Fibroblast of skin of scalp (primary cell): ENCODE data around the gene MYH13.
"Not testable (repeated sequence)": the region's sequence is repeated elsewhere in the genome, so short reads cannot be mapped to it uniquely, and the experiment has no call there.

Experiments used
- DNase-seq: peaks from one replicate; pipeline ENCODE4 v3.0.0-alpha.2; 2013

Gene MYH13

GRCh38 chr17:10295728-10296343, 77.0 kb downstream of the MYH13 start:
- DNase-seq, result peak; percentile 75

DNA sequence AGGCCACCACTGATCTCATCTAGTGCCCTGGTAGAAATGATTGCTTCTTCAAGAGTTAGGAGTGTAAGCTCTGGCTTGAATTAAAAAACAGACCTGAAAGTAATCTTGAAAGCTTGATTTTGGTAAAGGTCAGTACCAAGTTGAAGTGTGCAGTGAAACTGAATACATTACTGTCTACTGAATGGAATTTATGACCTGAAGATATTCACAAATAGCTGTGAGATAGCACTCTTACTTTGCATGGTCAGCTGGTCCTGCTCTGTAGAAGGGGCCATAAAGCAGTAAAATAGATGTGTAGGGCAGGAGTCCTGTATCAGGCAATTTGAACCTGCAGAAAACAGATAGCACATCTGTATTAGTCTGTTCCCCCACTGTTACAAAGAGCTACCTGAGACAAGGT, 78.6 kb downstream of the MYH13 start:
- DNase-seq, result no peak

DNA sequence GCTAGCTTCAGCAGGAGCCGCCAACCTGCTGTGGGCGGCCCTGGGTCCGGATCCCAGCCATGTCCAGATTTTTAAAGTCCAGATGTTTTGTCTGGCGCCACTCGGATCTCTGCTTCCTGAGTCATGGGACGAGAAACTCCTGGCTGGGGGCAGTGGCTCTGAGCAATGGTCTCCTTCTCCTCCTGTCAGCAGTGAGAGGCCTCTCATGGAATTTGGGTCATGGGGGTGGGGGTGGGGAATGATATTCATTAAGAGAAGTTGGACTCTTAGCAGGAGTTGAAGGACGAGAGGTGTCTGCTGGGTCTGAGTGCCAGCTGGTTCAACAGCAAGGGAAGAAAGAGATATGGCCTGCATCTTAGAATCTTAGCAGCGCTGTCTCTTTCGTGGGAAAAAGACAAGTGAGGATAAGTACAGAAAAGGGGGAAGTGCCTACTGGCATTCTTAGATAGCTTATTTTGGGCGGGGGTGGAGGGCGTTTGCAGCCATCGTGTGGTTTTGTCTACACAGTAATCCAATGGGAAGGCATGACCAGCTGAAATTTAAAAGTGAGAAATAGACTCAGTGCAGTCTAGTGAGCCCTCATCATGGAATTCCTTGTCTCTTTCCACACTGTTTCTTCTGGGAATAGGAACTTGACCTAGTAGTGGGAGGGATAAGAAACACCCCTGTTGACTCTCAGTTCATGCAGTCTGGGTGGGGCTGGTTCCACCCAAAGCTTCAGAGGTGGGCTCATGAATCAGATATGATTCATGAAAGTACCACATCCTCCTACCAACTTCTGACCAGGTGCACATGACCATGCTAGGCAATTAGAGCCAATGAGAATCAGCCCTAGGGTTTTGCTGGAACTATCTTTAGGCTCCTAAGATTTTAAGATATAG, 80.5 kb downstream of the MYH13 start:
- DNase-seq, result peak; percentile 84

DNA sequence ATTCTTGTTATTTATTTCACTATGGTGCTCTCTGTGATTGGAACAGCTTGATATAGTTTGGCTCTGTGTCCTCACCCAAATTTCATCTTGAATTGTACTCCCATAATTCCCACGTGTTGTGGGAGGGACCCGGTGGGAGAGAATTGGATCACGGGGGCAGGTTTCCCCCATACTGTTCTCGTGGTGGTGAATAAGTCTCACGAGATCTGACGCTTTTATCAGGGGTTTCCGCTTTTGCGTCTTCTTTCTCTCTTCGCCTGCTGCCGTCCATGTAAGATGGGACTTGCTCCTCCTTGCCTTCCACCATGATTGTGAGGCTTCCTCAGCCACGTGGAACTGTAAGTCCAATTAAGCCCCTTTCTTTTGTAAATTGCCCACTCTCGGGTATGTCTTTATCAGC, 81.2 kb downstream of the MYH13 start:
- DNase-seq, result not testable (repeated sequence)

GRCh38 chr17:10290041-10290440, 82.8 kb downstream of the MYH13 start:
- no peak for DNase-seq

- no peak for DNase-seq
Observed at GRCh38 chr17:10286324-10286723, 86.5 kb downstream of the MYH13 start.

DNA sequence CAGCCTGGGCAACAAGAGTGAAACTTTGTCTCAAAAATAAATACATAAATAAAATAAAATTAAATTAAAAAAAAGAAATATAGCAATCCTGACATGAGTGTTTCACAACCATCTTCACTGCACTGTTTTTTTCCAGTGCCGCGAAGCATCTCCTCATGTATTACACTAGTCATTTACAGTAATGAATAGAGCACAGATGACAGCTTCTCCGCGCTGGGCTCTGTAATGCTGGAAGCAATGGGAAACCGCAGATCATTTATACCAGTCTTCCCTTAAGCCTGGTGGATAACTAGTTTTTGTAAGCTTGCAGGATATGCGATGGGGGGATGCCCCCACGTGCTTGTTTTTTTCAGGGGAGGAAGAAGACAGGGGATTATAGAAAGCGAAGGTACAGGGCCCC, 86.9 kb downstream of the MYH13 start:
- DNase-seq, result no peak

DNA sequence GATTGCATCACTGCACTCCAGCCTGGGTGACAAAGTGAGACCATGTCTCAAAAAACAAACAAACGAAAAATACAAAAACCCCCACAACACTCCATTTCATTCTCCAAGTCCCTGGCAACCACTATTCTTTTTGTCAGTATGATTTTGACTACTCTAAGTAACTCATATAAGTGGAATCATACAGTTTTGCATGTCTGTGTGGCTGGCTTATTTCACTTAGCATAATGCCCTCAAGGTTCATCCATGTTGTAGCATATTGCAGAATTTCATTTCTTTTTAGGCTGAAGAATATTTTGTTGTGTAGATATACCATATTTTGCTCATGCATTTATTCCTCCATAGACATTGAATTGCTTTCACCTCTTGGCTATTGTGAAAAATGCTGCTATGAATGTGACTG, 92.7 kb downstream of the MYH13 start:
- no peak for DNase-seq

DNA sequence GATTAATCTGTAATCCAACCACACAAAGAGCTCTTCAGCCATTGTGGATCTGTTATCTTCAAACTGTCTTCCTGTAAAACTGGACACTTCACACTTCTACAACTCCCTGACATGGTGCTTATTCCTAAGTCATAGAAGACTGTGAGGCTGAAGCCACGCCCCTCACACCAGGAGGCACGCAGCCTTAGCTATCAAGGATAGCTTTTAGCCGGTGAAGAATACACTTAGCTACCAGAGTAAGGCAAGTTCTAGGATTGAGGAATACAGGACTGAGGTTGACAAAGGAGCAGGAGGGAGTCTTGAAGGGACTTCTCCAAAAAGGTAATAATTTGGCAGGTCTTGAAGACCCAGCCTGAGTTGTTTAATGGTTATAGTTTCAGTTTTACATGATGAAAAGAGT, 94.6 kb downstream of the MYH13 start:
- no peak for DNase-seq

DNA sequence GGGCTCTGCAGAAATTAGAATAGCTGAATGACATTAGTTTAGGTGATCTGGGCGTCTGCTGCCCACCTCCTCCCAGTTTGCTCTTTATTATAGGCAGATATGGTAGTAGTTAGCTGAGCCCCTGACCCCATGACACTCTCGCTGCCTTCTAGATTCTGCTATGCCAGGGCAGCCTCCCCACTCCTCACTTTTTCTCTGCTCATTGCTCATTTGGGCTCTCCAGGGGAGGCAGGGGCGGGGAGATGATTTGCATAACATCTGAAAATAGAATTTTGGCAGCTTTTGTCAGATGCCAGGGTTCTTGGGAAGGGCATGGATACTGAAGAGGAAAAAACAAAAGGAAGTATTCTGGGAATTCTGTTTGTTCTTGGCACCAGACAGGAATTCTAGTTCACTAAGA, 96.4 kb downstream of the MYH13 start:
- DNase-seq, result no peak

DNA sequence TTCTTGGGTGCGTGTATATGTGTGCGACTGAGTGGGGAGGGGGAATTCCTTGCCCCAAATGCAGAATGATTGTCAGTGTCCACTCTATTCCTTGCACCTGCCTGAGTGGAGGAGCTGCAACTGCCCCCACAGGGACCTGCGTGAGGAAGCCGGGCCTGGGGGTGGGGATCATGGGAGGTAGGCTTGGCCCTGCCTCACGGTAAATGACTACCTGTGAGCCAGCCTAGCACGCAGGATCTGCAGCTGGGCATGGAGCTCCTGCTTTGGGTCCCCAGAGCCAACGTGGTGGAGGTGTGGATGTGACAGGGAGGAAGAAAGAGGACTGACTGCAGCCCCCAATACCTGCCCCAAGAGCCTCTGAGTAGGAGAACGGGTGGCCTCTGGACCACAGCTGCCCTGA, 97.4 kb downstream of the MYH13 start:
- DNase-seq, result no peak

DNA sequence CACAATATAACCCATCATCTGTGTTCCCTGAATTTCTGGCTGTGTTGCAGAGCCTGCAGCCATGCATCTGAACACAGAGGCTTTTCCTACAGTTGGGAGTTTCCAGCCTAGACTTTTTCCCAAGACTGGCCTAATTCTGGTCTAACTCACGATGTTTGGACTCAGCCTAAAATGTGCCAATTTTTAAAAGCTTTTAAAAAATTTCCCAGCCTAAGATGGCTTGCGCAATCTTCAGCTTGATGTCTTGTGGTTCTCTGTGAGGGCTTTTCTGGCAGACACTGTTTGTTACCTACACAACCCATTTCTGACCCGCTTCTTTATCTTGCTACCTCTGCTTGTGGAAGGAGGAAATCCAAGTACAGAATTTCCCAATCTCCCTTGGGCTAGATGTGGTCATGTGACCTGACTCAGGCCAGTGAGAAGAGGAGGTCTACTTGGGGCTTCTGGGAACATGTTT, 101.7 kb downstream of the MYH13 start:
- DNase-seq, result no peak

- DNase-seq, result no peak
Observed at GRCh38 chr17:10270258-10270657, 102.5 kb downstream of the MYH13 start.

- DNase-seq, result peak; percentile 60
Observed at GRCh38 chr17:10268005-10268404, 104.8 kb downstream of the MYH13 start.

GRCh38 chr17:10266296-10266876, 106.4 kb downstream of the MYH13 start:
- DNase-seq, result no peak

- DNase-seq, result peak; percentile 88
Observed at GRCh38 chr17:10265100-10265810, 107.6 kb downstream of the MYH13 start.

GRCh38 chr17:10264051-10264450, 108.8 kb downstream of the MYH13 start:
- DNase-seq, result no peak

- no peak for DNase-seq
Observed at GRCh38 chr17:10262451-10262850, 110.4 kb downstream of the MYH13 start.

- no peak for DNase-seq
Observed at GRCh38 chr17:10261098-10261497, 111.7 kb downstream of the MYH13 start.

DNA sequence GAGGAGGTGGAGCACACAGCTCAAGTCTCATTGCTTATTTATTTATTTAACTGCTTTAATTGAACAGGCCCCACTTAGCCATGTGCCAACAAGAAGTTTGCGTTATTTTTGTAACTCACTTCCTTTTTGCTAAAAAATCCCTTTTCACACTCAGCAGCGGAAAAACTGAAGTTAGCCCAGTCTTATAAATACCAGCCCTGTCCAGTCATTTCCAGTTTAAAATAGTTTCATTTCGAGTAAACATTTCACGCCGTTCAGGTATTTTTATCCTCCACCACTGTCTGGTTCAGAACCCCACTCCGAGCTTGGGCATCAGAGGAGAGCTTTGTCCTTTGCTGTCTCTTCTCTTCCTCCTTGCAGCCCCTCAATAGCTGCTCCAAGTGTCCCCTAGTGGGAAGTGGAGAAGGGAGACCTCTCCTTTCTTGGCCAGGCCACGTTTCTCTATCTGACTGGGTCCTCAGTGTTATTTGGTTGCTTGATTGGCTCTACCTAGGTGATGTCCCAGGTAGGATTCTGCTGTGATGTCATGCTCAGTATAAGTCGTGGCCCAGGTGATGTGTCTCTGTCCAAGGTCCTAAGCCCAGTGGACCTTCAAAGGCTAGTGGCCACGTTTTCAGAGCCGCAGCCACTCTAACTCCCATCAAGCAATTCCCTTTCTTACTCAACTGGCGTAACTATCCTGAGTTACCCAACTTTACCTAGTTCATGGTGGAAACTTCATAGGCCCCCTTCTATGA, 121.4 kb downstream of the MYH13 start:
- DNase-seq, result no peak
